Mucosa of rectum (tissue), 2 donors: ENCODE measurements around the gene UBE3D.

Experiments used
- H3K27ac ChIP-seq, 2 donors: one replicate each; pipeline ENCODE4 v1.7.0; 2013; ENCODE audit warnings: inconsistent platforms in 2 of 2, low read depth in 2 of 2, low read length in 2 of 2
- H3K27me3 ChIP-seq, 2 donors: one replicate each; pipeline ENCODE4 v1.7.0; 2013; ENCODE audit warnings: low read length in 2 of 2; ENCODE audit not compliant: control insufficient read depth in 2 of 2, insufficient read depth in 2 of 2
- H3K36me3 ChIP-seq, 2 donors: one replicate each; pipeline ENCODE4 v1.7.0; 2013; ENCODE audit warnings: low read length in 2 of 2; ENCODE audit not compliant: control insufficient read depth in 2 of 2, insufficient read depth in 2 of 2
- H3K4me1 ChIP-seq, 2 donors: one replicate each; pipeline ENCODE4 v1.7.0; 2013; ENCODE audit warnings: low read length in 2 of 2, mild to moderate bottlenecking in 1 of 2; ENCODE audit not compliant: control insufficient read depth in 2 of 2, insufficient read depth in 2 of 2
- H3K4me3 ChIP-seq, 2 donors: one replicate each; pipeline ENCODE4 v1.7.0; 2013; ENCODE audit warnings: low read length in 2 of 2
- H3K9ac ChIP-seq, 2 donors: one replicate each; pipeline ENCODE4 v1.7.0; 2013; ENCODE audit warnings: low read length in 2 of 2, low read depth in 1 of 2, mild to moderate bottlenecking in 1 of 2
- H3K9me3 ChIP-seq, 2 donors: one replicate each; pipeline ENCODE4 v1.7.0; 2013; ENCODE audit warnings: low read length in 2 of 2; ENCODE audit not compliant: control insufficient read depth in 2 of 2
- donor health status: healthy.
- donor health status: Normal muscosa, but diverticular disease.

UBE3D gene

DNA sequence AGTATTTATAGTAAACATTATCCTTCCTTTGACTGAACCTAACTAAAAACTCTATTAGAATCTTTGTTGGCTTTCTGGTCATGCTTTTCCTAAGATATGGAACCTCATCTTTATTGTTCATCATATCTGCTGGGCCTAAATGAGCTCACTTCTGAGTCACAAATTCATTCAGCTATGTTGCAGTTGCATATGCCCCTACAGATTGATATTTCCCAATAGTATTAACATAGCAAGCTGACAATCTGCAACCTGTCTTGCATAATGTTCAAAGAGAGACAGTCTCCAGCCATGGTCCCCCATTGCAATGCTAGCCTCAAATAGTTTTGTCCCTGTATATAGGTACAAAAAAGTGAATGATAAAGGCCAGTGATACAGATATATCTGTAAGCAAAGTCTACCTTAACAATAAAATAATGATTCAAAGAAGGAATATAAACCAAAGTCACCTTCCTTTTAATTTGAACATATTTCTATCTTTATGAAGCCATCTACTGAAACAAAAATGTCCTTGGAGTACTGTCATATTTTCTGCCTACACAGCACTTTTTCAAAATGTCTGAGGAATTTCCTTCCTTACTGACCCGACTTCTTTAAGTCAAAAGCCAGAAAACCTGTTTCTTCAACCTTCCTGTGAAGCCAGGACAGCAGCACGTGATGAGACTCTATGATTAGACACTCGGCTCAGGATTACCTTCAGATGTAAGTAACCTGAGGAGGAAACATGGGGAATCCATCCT, 140.7 kb downstream of the UBE3D start:
- H3K9me3 ChIP-seq: no peaks in the 10 kb centered on the region
- no peak overlapping the region for H3K27ac ChIP-seq
- H3K27me3 ChIP-seq: no peaks in the 10 kb centered on the region
- H3K4me1 ChIP-seq: no peaks in the 10 kb centered on the region
- H3K4me3 ChIP-seq: no peak overlapping the region
- no peak overlapping the region for H3K9ac ChIP-seq
- H3K36me3 ChIP-seq: no peaks in the 10 kb centered on the region

DNA sequence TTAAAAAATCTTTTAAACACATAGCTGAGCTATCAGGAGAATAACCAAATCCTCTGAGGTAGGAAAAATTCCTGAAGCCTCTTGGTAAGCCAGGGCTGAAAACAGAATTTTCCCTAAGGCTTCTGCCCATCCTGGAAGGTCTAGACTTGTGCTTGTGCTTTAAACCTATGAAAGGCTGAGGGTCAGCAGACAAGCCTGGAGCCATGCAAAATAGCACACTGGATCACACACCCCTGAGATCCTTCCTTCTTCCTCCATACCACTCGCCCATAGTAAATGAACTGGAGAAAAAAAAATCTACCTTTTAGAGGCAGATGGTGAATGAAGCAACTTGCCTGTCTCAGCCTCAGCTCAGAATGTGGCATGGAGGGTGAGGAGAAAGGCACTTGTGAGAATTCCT, 144.4 kb downstream of the UBE3D start:
- H3K9me3 ChIP-seq: no peaks in the 10 kb centered on the region
- H3K9ac ChIP-seq: no peak overlapping the region
- no peaks in the 10 kb centered on the region for H3K27me3 ChIP-seq
- no peak overlapping the region for H3K27ac ChIP-seq
- H3K4me3 ChIP-seq: no peak overlapping the region
- no peaks in the 10 kb centered on the region for H3K36me3 ChIP-seq
- no peaks in the 10 kb centered on the region for H3K4me1 ChIP-seq

DNA sequence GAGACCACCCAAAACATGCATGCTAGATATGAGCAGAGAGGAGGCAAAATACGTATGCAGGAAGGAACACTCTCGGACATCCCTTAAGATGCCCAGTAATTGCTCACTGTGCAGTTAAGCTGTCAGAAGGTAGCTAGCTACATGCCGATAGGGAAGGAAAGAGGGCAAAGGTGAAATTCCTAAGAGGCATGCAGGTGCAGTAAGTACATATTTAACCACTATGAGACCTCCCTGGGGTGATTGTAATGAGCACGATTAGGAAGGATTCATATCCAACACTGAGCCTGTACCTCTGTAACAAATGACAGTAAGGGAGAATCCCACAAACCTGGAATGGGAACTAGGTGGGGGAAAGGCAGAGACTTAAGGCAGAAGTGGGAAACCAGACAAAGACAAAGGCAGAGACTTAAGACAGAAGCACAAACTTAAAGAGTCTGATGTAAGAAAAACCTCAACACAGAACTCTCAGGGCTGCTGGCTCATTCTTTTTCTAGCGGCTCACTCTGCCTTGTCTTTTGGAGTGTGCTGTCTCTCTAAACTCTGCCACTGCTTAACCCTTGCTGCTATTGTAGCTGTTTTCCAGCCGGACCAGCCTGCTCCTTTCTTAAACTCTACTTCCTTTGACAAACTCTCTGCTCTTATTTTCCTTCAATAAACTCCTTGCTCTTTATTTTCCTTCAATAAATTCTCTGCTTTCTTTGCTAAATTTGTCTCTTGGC, 148.1 kb downstream of the UBE3D start:
- H3K9ac ChIP-seq: no peak overlapping the region
- no peaks in the 10 kb centered on the region for H3K27me3 ChIP-seq
- no peak overlapping the region for H3K27ac ChIP-seq
- no peaks in the 10 kb centered on the region for H3K9me3 ChIP-seq
- H3K4me3 ChIP-seq: no peak overlapping the region
- no peaks in the 10 kb centered on the region for H3K36me3 ChIP-seq
- H3K4me1 ChIP-seq: no peaks in the 10 kb centered on the region

DNA sequence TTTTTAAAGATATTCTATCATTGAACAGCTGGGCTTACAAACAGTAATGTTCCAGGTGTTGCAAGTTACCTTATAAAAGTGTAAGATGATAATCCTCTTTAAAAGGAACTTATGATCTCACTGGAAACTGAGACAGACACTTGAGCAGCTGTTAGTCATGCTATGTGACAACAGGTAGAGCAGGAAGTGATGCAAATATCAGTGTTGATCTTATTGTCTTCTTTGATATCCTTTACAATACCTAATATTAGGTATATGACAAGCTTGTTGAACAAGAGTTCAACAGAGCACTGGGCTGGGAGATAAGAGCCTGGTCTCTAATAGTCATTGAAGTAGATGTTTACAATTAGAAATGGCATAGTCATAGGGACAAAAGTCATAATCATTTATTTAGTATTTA, 150.0 kb downstream of the UBE3D start:
- H3K4me3 ChIP-seq: no peak overlapping the region

GRCh38 chr6:82914511-82914910, 151.1 kb downstream of the UBE3D start:
- H3K36me3 ChIP-seq: no peaks in the 10 kb centered on the region
- H3K27me3 ChIP-seq: no peaks in the 10 kb centered on the region
- H3K9ac ChIP-seq: no peak overlapping the region
- no peak overlapping the region for H3K27ac ChIP-seq
- H3K4me1 ChIP-seq: no peaks in the 10 kb centered on the region
- no peaks in the 10 kb centered on the region for H3K9me3 ChIP-seq
- no peak overlapping the region for H3K4me3 ChIP-seq

More for the DNA sequence above, 150.0 kb downstream of the UBE3D start:
- H3K27ac ChIP-seq: no peak overlapping the region
- H3K9me3 ChIP-seq: no peaks in the 10 kb centered on the region
- no peaks in the 10 kb centered on the region for H3K27me3 ChIP-seq
- no peaks in the 10 kb centered on the region for H3K36me3 ChIP-seq
- no peaks in the 10 kb centered on the region for H3K4me1 ChIP-seq
- no peak overlapping the region for H3K9ac ChIP-seq

GRCh38 chr6:82910820-82911219, 154.8 kb downstream of the UBE3D start:
- H3K27me3 ChIP-seq: no peaks in the 10 kb centered on the region
- no peak overlapping the region for H3K27ac ChIP-seq
- no peak overlapping the region for H3K9ac ChIP-seq
- H3K4me3 ChIP-seq: no peak overlapping the region
- H3K36me3 ChIP-seq: no peaks in the 10 kb centered on the region
- no peaks in the 10 kb centered on the region for H3K9me3 ChIP-seq
- H3K4me1 ChIP-seq: no peaks in the 10 kb centered on the region

- Histone ChIP-seq H3K9ac (no peak overlapping the region), H3K4me3 (no peak overlapping the region)
Observed at GRCh38 chr6:82910395-82910794, 155.2 kb downstream of the UBE3D start.

GRCh38 chr6:82909551-82909950, 156.1 kb downstream of the UBE3D start:
- Histone ChIP-seq H3K9me3 (no peaks in the 10 kb centered on the region), H3K36me3 (no peaks in the 10 kb centered on the region), H3K27me3 (no peaks in the 10 kb centered on the region), H3K4me3 (no peak overlapping the region), H3K4me1 (no peaks in the 10 kb centered on the region), H3K9ac (no peak overlapping the region), H3K27ac (no peak overlapping the region)

More at GRCh38 chr6:82910395-82910794, 155.2 kb downstream of the UBE3D start:
- Histone ChIP-seq H3K9me3 (no peaks in the 10 kb centered on the region), H3K27me3 (no peaks in the 10 kb centered on the region), H3K4me1 (no peaks in the 10 kb centered on the region), H3K36me3 (no peaks in the 10 kb centered on the region), H3K27ac (no peak overlapping the region)

DNA sequence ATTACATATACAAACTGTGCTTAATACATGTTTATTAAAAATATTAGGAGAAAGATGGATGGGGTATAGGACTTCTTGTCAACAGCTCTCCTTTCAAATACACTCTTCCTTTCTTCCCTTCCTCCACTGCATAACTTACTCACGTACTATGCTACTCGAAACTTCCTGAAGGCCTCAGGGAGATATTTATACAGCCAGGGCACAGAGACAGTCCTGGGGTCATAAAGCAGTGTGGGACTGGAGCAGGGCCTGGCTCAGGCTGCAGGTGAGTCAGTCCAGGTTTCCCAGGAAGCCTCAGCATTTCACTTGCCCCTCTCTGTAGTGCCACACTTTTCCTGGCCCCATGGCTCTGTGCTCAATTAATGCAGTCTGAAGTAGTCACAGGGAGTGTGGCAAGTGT, 157.0 kb downstream of the UBE3D start:
- H3K9me3 ChIP-seq: no peaks in the 10 kb centered on the region
- H3K4me3 ChIP-seq: no peak overlapping the region
- H3K36me3 ChIP-seq: no peaks in the 10 kb centered on the region
- H3K9ac ChIP-seq: no peak overlapping the region
- no peaks in the 10 kb centered on the region for H3K27me3 ChIP-seq
- H3K4me1 ChIP-seq: no peaks in the 10 kb centered on the region
- H3K27ac ChIP-seq: no peak overlapping the region

DNA sequence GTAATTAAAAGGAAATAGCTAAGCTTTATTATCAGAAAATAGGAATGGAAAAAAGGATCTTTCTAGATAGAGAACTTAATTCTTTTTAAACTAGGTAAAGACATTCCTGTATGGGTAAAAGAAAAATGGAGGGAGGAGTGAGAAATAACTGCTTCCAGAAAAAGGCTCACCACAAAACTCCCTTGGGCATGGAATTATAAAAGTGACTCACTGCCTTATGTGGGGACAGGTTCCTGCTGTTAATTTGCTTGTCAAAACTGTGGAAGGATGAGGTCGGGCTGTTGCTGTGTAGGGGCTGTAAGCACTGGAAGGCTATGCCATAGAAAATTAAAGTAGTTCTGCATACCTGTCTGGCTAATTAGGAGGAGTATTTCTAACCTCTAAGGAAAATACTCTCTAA, 158.7 kb downstream of the UBE3D start:
- Histone ChIP-seq H3K9me3 (no peaks in the 10 kb centered on the region), H3K27me3 (no peaks in the 10 kb centered on the region), H3K27ac (no peak overlapping the region), H3K36me3 (no peaks in the 10 kb centered on the region), H3K9ac (no peak overlapping the region), H3K4me1 (no peaks in the 10 kb centered on the region), H3K4me3 (no peak overlapping the region)
